Measurements from ENCODE around the gene MTMR4. TPM values are rescaled to one million over a fixed set of nuclear protein-coding genes. Genes with fewer than 3 reads are reported as not detected.

MTMR4 gene
- total and polyA plus RNA-seq, 10 donors, result 12.7 to 61.9 (median 50.1) TPM

Other genes starting within 250 kb of the MTMR4 start
- 10 to 100 TPM in 5 of 7 donors, 1 to 10 TPM in 2; 5.8 to 75.7 (median 15.2) TPM for gene MPO, start 233.7 kb downstream of the MTMR4 start, total RNA-seq
- gene MPO, start 233.7 kb downstream of the MTMR4 start, polyA plus RNA-seq, result 1 to 10 TPM in 2 of 3 donors, under 1 TPM in 1; 0.52 to 2.2 (median 2.0) TPM
- 10 to 100 TPM; 14.1 to 31.8 (median 18.5) TPM for gene TSPOAP1, start 185.8 kb downstream of the MTMR4 start, total RNA-seq
- 10 to 100 TPM; 11.5 to 26.5 (median 24.3) TPM for gene TSPOAP1, start 185.8 kb downstream of the MTMR4 start, polyA plus RNA-seq
- 10 to 100 TPM; 37.8 to 80.5 (median 64.0) TPM for gene SUPT4H1, start 162.4 kb downstream of the MTMR4 start, total RNA-seq
- 100 to 1,000 TPM in 2 of 3 donors, 10 to 100 TPM in 1; 77.0 to 106 (median 104) TPM for gene SUPT4H1, start 162.4 kb downstream of the MTMR4 start, polyA plus RNA-seq
- gene RNF43, start 97.1 kb downstream of the MTMR4 start, total RNA-seq, result 1 to 10 TPM in 4 of 7 donors, under 1 TPM in 3; 0.40 to 1.8 (median 1.0) TPM
- under 1 TPM; 0.38 to 0.63 (median 0.42) TPM for gene RNF43, start 97.1 kb downstream of the MTMR4 start, polyA plus RNA-seq
- 1 to 10 TPM; 1.1 to 1.7 (median 1.3) TPM for gene HSF5, start 26.2 kb downstream of the MTMR4 start, total RNA-seq
- under 1 TPM; 0.57 to 0.79 (median 0.61) TPM for gene HSF5, start 26.2 kb downstream of the MTMR4 start, polyA plus RNA-seq
- under 1 TPM in 6 of 7 donors, not detected in 1; 0.25 to 0.70 (median 0.45) TPM for gene TEX14, start 177.4 kb upstream of the MTMR4 start, total RNA-seq
- gene TEX14, start 177.4 kb upstream of the MTMR4 start, polyA plus RNA-seq, result under 1 TPM; 0.17 to 0.42 (median 0.30) TPM
- 10 to 100 TPM; 19.6 to 26.3 (median 21.0) TPM for gene RAD51C, start 178.0 kb upstream of the MTMR4 start, total RNA-seq
- 10 to 100 TPM; 23.1 to 28.5 (median 25.2) TPM for gene RAD51C, start 178.0 kb upstream of the MTMR4 start, polyA plus RNA-seq
- under 1 TPM; 0.23 to 0.79 (median 0.68) TPM for gene PPM1E, start 241.2 kb upstream of the MTMR4 start, total RNA-seq
- gene PPM1E, start 241.2 kb upstream of the MTMR4 start, polyA plus RNA-seq, result under 1 TPM; 0.04 to 0.16 (median 0.11) TPM

Measured in spleen (tissue), 10 donors.